PC-9 (cell line): ENCODE results near the gene SLC12A2. TPM values are rescaled to one million over a fixed set of nuclear protein-coding genes. Genes with fewer than 3 reads are reported as not detected.

Experiments
- Bru-seq: library from RNA; stranded (reverse); fragments of 400-500 nt; gene quantifications from one replicate; lab custom pipeline; 2021; lab: Mats Ljungman, UMichigan
- BruChase-seq, 2 experiments: library from RNA; stranded (reverse); fragments of 400-500 nt; gene quantifications; one replicate each; lab custom pipeline; 2021; lab: Mats Ljungman, UMichigan
- BruUV-seq: library from RNA; stranded (reverse); fragments of 400-500 nt; replicated peaks from 2 replicates; lab custom pipeline; 2021; lab: Mats Ljungman, UMichigan
- CTCF ChIA-PET: fragments of 300-600 bp; sonication (Branson Sonifier 250); formaldehyde crosslinking; loops from one replicate; lab custom pipeline; 2022; ENCODE audit warnings: antibody characterized with exemption; lab: Charles Lee
- POLR2A ChIA-PET: fragments of 300-600 bp; sonication (Branson Sonifier 250); formaldehyde crosslinking; loops from one replicate; lab custom pipeline; 2022; ENCODE audit warnings: antibody characterized with exemption; ENCODE audit not compliant: unreplicated experiment; lab: Charles Lee
- DNase-seq, 2 experiments: peaks; one replicate each; pipeline versions ENCODE4 v3.0.0 to v3.0.0-alpha.2; 2015 to 2022; ENCODE audit warnings: mixed read lengths in 1 of 2
- H2AFZ ChIP-seq: fragments of 200-600 bp; sonication (generic); 2 replicates; pipeline ENCODE4 v1.8.1; 2017; ENCODE audit warnings: antibody characterized with exemption
- H3F3A ChIP-seq: fragments of 200-600 bp; sonication (generic); 2 replicates; pipeline ENCODE4 v1.8.1; 2017; ENCODE audit warnings: antibody characterized with exemption, mild to moderate bottlenecking, low read depth; ENCODE audit not compliant: insufficient read depth
- H3K27ac ChIP-seq: fragments of 200-600 bp; sonication (generic); 2 replicates; pipeline ENCODE4 v1.6.1; 2016; ENCODE audit warnings: mixed run types
- H3K27me3 ChIP-seq: fragments of 200-600 bp; sonication (generic); 2 replicates; pipeline ENCODE4 v1.6.1; 2016; ENCODE audit warnings: low read depth, mixed run types; ENCODE audit not compliant: insufficient read depth
- H3K36me3 ChIP-seq: fragments of 200-600 bp; sonication (generic); 2 replicates; pipeline ENCODE4 v1.6.1; 2016; ENCODE audit warnings: low read depth, mixed run types
- H3K4me1 ChIP-seq: fragments of 200-600 bp; sonication (generic); replicated peaks from 2 replicates; pipeline ENCODE4 v1.6.1; 2016; ENCODE audit warnings: mixed run types; ENCODE audit not compliant: insufficient read depth
- H3K4me2 ChIP-seq: fragments of 200-600 bp; sonication (generic); 2 replicates; pipeline ENCODE4 v1.6.1; 2017; ENCODE audit warnings: mixed run types
- H3K4me3 ChIP-seq: fragments of 200-600 bp; sonication (generic); 2 replicates; pipeline ENCODE4 v1.6.1; 2016; ENCODE audit warnings: mixed run types
- H3K79me2 ChIP-seq: fragments of 200-600 bp; sonication (generic); 2 replicates; pipeline ENCODE4 v1.6.1; 2017; ENCODE audit warnings: low read depth, mixed run types
- H3K9me2 ChIP-seq: fragments of 200-600 bp; sonication (generic); 2 replicates; pipeline ENCODE4 v1.8.1; 2017; ENCODE audit warnings: mild to moderate bottlenecking; ENCODE audit not compliant: insufficient read depth
- H3K9me3 ChIP-seq: fragments of 200-600 bp; sonication (generic); 2 replicates; pipeline ENCODE4 v1.8.1; 2016; ENCODE audit warnings: low read depth; ENCODE audit not compliant: insufficient read depth
- H4K20me1 ChIP-seq: fragments of 200-600 bp; sonication (generic); 2 replicates; pipeline ENCODE4 v1.8.1; 2017; ENCODE audit not compliant: insufficient read depth
- CTCF ChIP-seq: fragments of 200-600 bp; sonication (generic); conservative IDR thresholded peaks from 2 replicates; pipeline ENCODE4 v1.6.1; 2017; ENCODE audit warnings: mixed run types, antibody characterized with exemption, mild to moderate bottlenecking, moderate library complexity
- EZH2 ChIP-seq: fragments of 200-600 bp; sonication (generic); IDR thresholded peaks from 2 replicates; pipeline ENCODE4 v1.8.0; 2017; ENCODE audit warnings: antibody characterized with exemption, low read depth
- intact Hi-C: fragments of 100-400 bp; cut with micrococcal nuclease; formaldehyde crosslinking; loops from one replicate; pipeline ENCODE4 v1.10.0; 2022; ENCODE audit not compliant: unreplicated experiment
- long read RNA-seq: library from polyadenylated mRNA; stranded (forward); transcript quantifications from one replicate; pipeline ENCODE4 v2.0.0, GENCODE V29; 2022
- total RNA-seq: library from RNA; stranded (reverse); gene quantifications from 2 replicates; pipeline ENCODE4 v1.2.3, GENCODE V29; 2021

The SLC12A2 gene
- total RNA-seq (24.4 and 29.3 TPM in 2 replicates), Bru-seq, nascent RNA (percentile 75 among the genes with signal in this experiment), BruChase-seq, experiment 1, labeled RNA remaining after a 2-hour chase (percentile 82 among the genes with signal in this experiment), BruChase-seq, experiment 2, labeled RNA remaining after a 6-hour chase (percentile 75 among the genes with signal in this experiment)
- long read RNA-seq, full-length matches to known transcripts = 4 of 5 reads
- long read RNA-seq, partial matches to known transcripts = 1 of 5 reads
- long read RNA-seq, other reads (novel, unspliced or antisense) = 0 of 5 reads

GRCh38 chr5:128083033-128083810, at the start of gene SLC12A2:
SLC12A2 (plus strand) TSS chr5:128083766; CDS start chr5:128083955, 189 bp downstream.
- CTCF ChIA-PET = no interaction called here
- Histone ChIP-seq H3K4me1 (peaks cover 60% of the 10 kb centered on the region), H3K79me2 (peaks cover 81% of the 10 kb centered on the region), H3K4me2 (peak within 1 kb of the TSS; percentile 100), H3F3A (no peaks in the 10 kb centered on the region), H3K4me3 (peak within 1 kb of the TSS; percentile 97), H2AFZ (peak within 1 kb of the TSS; percentile 90), H4K20me1 (peaks cover 23% of the 10 kb centered on the region), H3K36me3 (peaks cover 16% of the 10 kb centered on the region; the same call in 1 of the 2 replicates), H3K27ac (peak within 1 kb of the TSS; percentile 71), H3K27me3 (no peaks in the 10 kb centered on the region), H3K9me2 (no peaks in the 10 kb centered on the region), H3K9me3 (no peaks in the 10 kb centered on the region)
- BruUV-seq = no TSS peak
- intact Hi-C loops = loop anchor here (1.0 to 5.0 kb wide), 8 partner anchors 46 to 521 kb away; no protein-coding TSS in a partner anchor
- DNase-seq = peak; percentile 87 to 88
- POLR2A ChIA-PET = no interaction called here
- TF ChIP-seq CTCF (no peak), EZH2 (no peak)

DNA sequence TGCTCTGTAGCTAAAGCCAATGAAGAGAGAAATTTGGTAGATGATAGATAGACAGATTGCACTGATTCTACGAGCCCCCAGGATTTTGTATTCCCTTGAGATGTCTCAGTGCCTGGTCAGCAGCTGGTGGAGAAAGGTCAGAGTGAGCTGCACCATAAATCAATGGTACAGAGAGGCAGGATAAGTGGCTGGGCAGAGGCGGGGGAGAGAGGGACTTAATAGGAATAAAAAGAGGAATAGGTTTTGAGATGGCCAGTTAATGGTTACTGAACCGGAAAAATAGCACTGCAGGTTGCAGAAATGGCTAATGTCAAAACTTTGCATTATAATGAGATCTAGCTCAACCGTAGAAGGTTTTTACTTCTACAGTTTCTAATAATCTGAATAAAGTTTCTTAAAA, 47.9 kb upstream of the SLC12A2 start:
- no peak for TF ChIP-seq EZH2
- no peak for TF ChIP-seq CTCF
- Histone ChIP-seq H3F3A (peaks cover 27% of the 10 kb centered on the region), H3K4me1 (peaks cover 35% of the 10 kb centered on the region), H3K9me3 (peaks cover 3% of the 10 kb centered on the region; the same call in 1 of the 2 replicates), H3K9me2 (no peaks in the 10 kb centered on the region; the same call in 1 of the 2 replicates), H3K79me2 (peaks cover 5% of the 10 kb centered on the region; the same call in 1 of the 2 replicates), H3K27ac (0 out of 2 replicates have a peak overlapping the region, but pooled peaks have one; percentile 72), H3K27me3 (no peaks in the 10 kb centered on the region), H3K4me3 (no peak overlapping the region), H3K36me3 (peaks cover 4% of the 10 kb centered on the region; the same call in 1 of the 2 replicates), H2AFZ (no peak overlapping the region), H3K4me2 (no peak overlapping the region), H4K20me1 (no peaks in the 10 kb centered on the region)
- ChIA-PET CTCF (no interaction called here), POLR2A (no interaction called here)
- no peak for DNase-seq
- no TSS peak for BruUV-seq
- intact Hi-C loops = loop anchor here (2.0 to 5.0 kb wide), 4 partner anchors 47 to 163 kb away; partner anchors contain the start of gene SLC12A2

DNA sequence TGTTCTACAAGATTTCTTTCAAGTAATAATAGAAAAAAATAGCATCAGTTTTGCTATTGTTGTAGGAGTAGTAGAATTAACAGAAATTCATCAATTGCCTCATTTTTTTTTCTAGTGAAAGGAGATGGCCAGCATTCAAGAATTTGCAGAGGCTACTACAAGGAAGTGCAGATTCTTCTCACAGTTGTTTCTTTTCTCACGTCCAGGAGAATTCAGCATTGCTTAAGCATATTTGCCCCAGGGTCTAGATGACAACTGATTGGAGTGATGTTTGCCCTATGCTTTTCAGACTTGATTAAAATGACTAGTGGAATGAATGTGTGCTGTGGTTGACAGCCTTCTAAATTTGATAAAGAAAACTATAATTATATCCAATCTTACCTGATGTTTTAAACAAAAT, 46.6 kb upstream of the SLC12A2 start:
- peak; percentile 35 to 95 for DNase-seq
- ChIA-PET POLR2A (no interaction called here), CTCF (no interaction called here)
- TF ChIP-seq CTCF = no peak
- no peak for TF ChIP-seq EZH2
- H3K4me1 ChIP-seq = peaks cover 35% of the 10 kb centered on the region
- peaks cover 6% of the 10 kb centered on the region; the same call in 1 of the 2 replicates for H3K79me2 ChIP-seq
- H3K9me2 ChIP-seq = no peaks in the 10 kb centered on the region; the same call in 1 of the 2 replicates
- H3K4me2 ChIP-seq = peak overlapping the region; percentile 33
- peaks cover 27% of the 10 kb centered on the region for H3F3A ChIP-seq
- H3K27me3 ChIP-seq = no peaks in the 10 kb centered on the region
- peaks cover 4% of the 10 kb centered on the region; the same call in 1 of the 2 replicates for H3K36me3 ChIP-seq
- no TSS peak for BruUV-seq
- H2AFZ ChIP-seq = no peak overlapping the region
- H3K27ac ChIP-seq = peak overlapping the region; percentile 72
- no peaks in the 10 kb centered on the region for H4K20me1 ChIP-seq
- H3K9me3 ChIP-seq = peaks cover 3% of the 10 kb centered on the region; the same call in 1 of the 2 replicates
- intact Hi-C loops = loop anchor here (2.0 to 5.0 kb wide), 4 partner anchors 46 to 162 kb away; partner anchors contain the start of gene SLC12A2
- no peak overlapping the region for H3K4me3 ChIP-seq
